Mucosa of stomach (tissue), 1 donor: Measurements from ENCODE around the gene CER1.

Experiments
- H3K27me3 ChIP-seq: one replicate; pipeline ENCODE4 v1.7.0; 2013; ENCODE audit warnings: mild to moderate bottlenecking, low read length; ENCODE audit not compliant: control insufficient read depth, insufficient read depth
- H3K36me3 ChIP-seq: one replicate; pipeline ENCODE4 v1.7.0; 2013; ENCODE audit warnings: low read length; ENCODE audit not compliant: control insufficient read depth, insufficient read depth
- H3K4me1 ChIP-seq: one replicate; pipeline ENCODE4 v1.7.0; 2013; ENCODE audit warnings: mild to moderate bottlenecking, low read length; ENCODE audit not compliant: control insufficient read depth, insufficient read depth
- H3K4me3 ChIP-seq: one replicate; pipeline ENCODE4 v1.7.0; 2013; ENCODE audit warnings: low read length
- H3K9ac ChIP-seq: one replicate; pipeline ENCODE4 v1.7.0; 2013; ENCODE audit warnings: mild to moderate bottlenecking, low read length, moderate library complexity
- H3K9me3 ChIP-seq: one replicate; pipeline ENCODE4 v1.7.0; 2013; ENCODE audit warnings: mild to moderate bottlenecking, low read length, moderate library complexity; ENCODE audit not compliant: control insufficient read depth
- donor health status: Pancreatic carcinoma.

Gene CER1

GRCh38 chr9:14678776-14679175 lies 43.8 kb downstream of the CER1 start:
- no peak overlapping the region for H3K9ac ChIP-seq
- no peaks in the 10 kb centered on the region for H3K27me3 ChIP-seq
- H3K36me3 ChIP-seq = no peaks in the 10 kb centered on the region
- H3K4me1 ChIP-seq = no peaks in the 10 kb centered on the region
- H3K4me3 ChIP-seq = no peak overlapping the region
- no peaks in the 10 kb centered on the region for H3K9me3 ChIP-seq

DNA sequence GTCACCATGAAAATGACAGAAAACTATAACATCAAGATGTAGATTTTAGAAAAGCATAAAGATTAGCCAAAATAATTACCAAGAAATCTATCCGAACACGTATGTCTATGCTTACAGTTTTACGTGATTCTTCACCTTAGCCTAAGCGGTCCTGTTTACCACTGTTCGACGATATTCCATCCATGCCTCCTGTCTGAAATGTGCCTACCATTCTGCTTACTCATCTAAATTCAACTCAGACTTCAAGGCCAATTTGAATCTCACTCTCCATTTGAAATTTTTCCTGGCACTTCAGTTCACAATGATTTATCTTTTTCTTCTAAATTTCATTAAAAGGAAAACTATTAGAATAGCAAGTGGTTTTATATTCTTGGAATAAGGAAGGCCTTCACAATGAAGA lies 44.7 kb downstream of the CER1 start:
- Histone ChIP-seq H3K4me3 (no peak overlapping the region), H3K9me3 (no peaks in the 10 kb centered on the region), H3K27me3 (no peaks in the 10 kb centered on the region), H3K4me1 (no peaks in the 10 kb centered on the region), H3K9ac (no peak overlapping the region), H3K36me3 (no peaks in the 10 kb centered on the region)

GRCh38 chr9:14677396-14677795 lies 45.1 kb downstream of the CER1 start:
- no peak overlapping the region for H3K4me3 ChIP-seq

GRCh38 chr9:14674630-14675029 lies 47.9 kb downstream of the CER1 start:
- H3K36me3 ChIP-seq = no peaks in the 10 kb centered on the region
- H3K9me3 ChIP-seq = no peaks in the 10 kb centered on the region
- H3K4me1 ChIP-seq = no peaks in the 10 kb centered on the region
- no peak overlapping the region for H3K9ac ChIP-seq
- no peaks in the 10 kb centered on the region for H3K27me3 ChIP-seq
- H3K4me3 ChIP-seq = no peak overlapping the region

More at GRCh38 chr9:14677396-14677795, 45.1 kb downstream of the CER1 start:
- H3K9me3 ChIP-seq = no peaks in the 10 kb centered on the region
- H3K36me3 ChIP-seq = no peaks in the 10 kb centered on the region
- no peaks in the 10 kb centered on the region for H3K27me3 ChIP-seq
- H3K9ac ChIP-seq = no peak overlapping the region
- H3K4me1 ChIP-seq = no peaks in the 10 kb centered on the region

DNA sequence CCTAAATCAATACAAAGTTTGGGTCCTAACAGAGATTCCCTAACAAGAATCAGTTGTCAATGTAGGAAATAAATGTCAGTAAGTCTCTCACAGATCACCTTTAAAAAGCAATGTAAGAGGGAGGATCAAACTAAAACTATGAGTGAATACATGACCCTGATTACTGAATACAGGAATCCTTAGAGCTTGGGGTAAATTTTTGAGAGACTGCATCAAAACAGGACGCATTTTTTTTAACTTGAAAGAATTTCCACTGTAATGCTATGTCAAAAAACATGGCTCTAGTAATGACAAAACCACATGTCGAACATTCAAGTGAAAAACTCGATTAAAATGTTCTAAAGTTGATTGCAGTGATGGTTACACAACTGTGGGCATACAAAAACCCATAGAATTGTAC lies 51.2 kb downstream of the CER1 start:
- Histone ChIP-seq H3K36me3 (no peaks in the 10 kb centered on the region), H3K9me3 (no peaks in the 10 kb centered on the region), H3K4me1 (no peaks in the 10 kb centered on the region), H3K9ac (no peak overlapping the region), H3K27me3 (no peaks in the 10 kb centered on the region), H3K4me3 (no peak overlapping the region)

GRCh38 chr9:14670718-14671117 lies 51.8 kb downstream of the CER1 start:
- H3K9ac ChIP-seq = no peak overlapping the region
- H3K27me3 ChIP-seq = no peaks in the 10 kb centered on the region
- H3K9me3 ChIP-seq = no peaks in the 10 kb centered on the region
- no peaks in the 10 kb centered on the region for H3K4me1 ChIP-seq
- no peaks in the 10 kb centered on the region for H3K36me3 ChIP-seq
- H3K4me3 ChIP-seq = no peak overlapping the region
